Measurements from ENCODE around the gene ATP11A.
A peak's percentile ranks its signal among the peaks of the same experiment; 100 is the strongest.

ATP11A gene

DNA sequence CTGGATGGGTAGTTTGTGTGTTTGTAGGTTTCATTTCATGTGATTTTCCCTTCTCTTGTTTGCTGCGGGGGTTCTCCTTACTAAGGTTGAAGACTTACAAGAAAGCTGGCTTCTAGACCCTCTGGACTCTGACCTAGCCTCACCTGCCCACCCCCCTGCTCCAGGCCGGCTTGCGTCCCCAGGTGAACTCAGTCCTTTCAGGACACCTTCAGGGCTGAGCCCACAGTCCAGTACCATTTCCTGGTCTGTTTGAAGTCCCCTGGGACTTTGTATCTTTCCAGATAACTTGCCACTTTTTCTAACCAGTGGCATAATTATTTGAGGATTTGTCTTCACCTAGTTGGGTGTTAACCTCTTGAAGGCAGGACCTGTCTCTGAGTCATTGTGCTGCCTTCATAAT lies 227.9 kb downstream of the ATP11A start:
- no peak for DNase-seq

DNA sequence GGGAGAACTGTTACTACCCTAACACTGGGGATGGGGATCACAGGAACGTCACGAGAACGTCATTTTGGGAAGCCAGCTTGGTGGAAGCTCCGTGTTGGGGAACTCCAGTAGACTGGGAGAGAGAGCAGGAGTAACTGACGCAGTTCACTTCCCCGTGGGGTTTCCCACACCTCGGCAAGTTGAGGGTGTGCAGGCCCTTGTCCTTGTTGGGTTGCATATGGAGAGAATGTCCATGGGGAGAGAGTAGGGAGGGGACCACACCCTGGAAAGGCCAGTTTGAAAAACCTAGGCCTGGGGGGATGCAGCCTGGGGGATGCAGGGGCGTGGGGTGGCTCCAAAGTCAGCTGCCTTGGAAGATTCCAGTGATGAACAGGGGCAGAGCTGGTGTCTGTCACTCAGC lies 228.4 kb downstream of the ATP11A start:
- DNase-seq: no peak

GRCh38 chr13:112918746-112919145 lies 228.9 kb downstream of the ATP11A start:
- no peak for DNase-seq

- DNase-seq: no peak
Measured at GRCh38 chr13:112923962-112924361, 234.1 kb downstream of the ATP11A start.

DNA sequence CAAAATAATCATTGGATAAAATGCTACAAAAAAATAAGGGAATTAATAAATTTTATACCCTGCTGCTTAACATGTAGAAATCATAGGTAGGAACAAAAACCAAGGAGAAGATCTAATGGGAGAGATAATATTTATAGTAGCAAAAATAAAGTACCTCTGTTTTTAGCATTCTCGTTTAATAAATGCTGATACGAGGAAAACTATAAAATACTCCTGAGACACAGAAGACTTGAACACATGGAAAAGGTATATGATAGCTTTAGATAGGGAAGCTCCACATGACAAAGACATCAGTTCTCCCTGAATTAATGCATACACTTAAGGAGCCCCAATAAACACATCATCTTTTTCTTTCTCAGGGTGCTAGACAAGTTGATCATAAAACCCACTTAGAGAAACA lies 234.5 kb downstream of the ATP11A start:
- no peak for DNase-seq

- DNase-seq: no peak
Measured at GRCh38 chr13:112926003-112926402, 236.2 kb downstream of the ATP11A start.

DNA sequence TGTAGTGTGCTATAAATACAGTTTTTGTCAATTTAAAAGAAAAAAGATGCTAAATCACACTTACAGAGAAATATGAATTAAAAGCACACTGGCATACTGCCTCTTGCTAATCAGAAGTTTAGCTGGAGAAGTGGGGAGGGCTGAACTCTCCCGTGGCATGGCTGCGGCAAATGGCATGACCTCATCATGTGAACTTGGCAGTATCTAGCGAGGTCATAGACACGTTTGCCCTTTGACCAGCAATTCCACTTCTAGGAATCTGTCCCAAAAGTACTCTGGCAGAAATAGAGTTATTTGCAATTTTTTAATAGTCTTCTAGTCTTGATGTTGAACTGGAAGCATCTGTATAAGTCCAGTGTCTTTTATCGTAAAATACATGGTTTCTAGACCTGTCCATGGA lies 237.2 kb downstream of the ATP11A start:
- no peak for DNase-seq

GRCh38 chr13:112928020-112928971 lies 238.5 kb downstream of the ATP11A start:
- DNase-seq: no peak

GRCh38 chr13:112928972-112929782 lies 239.3 kb downstream of the ATP11A start:
- DNase-seq: no peak

DNA sequence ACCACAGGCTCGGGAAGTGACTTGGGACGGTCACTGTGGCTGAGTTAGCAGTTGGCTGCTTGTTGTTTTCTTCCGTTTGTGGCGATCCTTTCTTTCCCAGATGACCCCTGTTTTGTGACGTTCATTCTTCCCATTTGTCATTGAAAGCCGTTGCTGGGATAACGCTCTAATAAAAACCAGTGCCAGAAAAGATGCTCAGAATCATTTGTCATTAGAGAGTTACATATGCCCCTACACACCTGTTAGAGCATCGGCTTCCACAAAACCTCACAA lies 239.9 kb downstream of the ATP11A start:
- no peak for DNase-seq

GRCh38 chr13:112930192-112930591 lies 240.4 kb downstream of the ATP11A start:
- no peak for DNase-seq

DNA sequence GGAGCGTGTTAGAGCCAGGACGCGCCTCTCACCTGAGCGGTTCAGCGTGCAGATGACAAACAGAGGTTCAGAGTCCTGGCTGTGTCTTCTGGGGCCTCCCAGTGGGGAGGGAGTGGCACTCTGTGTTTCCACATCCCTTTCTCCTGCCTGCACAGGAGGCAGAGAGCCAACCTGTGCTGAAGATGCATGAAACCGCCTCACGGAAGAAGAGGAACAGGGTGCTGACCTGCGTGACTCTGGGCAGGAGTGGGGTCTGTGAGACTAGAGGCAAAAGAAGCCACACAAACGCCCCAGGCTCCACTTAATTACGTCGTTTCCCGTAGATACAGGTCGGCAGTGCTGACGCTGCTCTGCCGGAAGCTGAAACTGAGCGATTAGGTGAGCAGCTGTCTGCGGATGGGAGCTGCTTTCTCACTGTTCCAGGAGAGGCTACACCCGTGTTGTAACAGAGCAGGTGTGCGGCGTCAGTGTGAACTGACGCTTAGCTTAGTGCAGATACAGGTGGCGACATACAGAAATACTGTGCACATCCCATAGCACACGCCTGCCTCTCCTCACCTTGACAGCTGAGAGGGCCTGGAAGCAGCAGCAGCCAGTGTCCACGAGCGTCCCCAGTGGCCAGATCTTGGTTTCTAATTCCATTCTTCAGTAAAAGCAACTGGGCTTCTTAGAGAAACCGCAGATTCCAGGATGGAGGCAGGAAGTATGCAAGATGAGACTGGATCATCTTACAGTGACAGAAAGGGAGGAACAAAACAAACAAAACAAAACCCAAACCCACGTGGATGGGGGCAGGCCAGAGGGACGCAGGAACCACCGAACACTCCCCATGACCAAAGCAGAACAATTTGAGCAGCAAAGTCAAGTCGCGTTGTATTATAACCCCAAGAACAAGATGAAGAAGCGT lies 241.4 kb downstream of the ATP11A start:
- DNase-seq: peak; percentile 89

GRCh38 chr13:112932971-112933370 lies 243.1 kb downstream of the ATP11A start:
- no peak for DNase-seq

- DNase-seq: no peak
Measured at GRCh38 chr13:112933649-112934048, 243.8 kb downstream of the ATP11A start.

DNA sequence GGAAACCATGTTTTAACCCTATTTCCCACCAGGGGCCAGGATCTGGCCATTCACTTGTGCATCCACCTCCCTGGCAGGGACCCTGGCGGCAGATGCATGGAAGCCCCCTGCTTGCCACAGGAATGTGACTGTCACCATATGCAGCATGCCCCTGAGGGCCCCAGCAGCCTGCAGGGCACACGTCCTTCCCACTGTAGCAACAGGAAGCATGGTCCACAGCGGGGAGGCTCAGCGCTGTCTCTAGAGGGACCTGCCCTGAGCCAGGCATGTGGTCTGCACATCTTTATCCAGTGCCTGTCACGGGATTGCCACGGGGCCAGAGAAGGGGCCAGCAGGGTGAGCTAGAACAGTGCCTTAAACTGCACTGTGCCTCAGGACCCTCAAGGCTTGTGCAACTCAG lies 244.2 kb downstream of the ATP11A start:
- DNase-seq: no peak
